CD14-positive monocyte (primary cell): Measurements from ENCODE around the gene SLC25A28. TPM values are rescaled to one million over a fixed set of nuclear protein-coding genes. Genes with fewer than 3 reads are reported as not detected.
A peak's percentile ranks its signal among the peaks of the same experiment; 100 is the strongest.

Experiments used
- DNase-seq, 3 donors: peaks; one replicate each; pipeline ENCODE4 v3.0.0-alpha.2; 2011 to 2022
- H2AFZ ChIP-seq: 2 replicates; pipeline ENCODE4 v1.6.0; 2012; ENCODE audit warnings: mild to moderate bottlenecking, low read depth, low read length, inconsistent platforms; ENCODE audit not compliant: insufficient read depth, poor library complexity, severe bottlenecking
- H3K27ac ChIP-seq, 2 donors: 1 replicate in 1 of 2; 2 replicates in 1 of 2; pipeline ENCODE4 v1.5.1; 2012 to 2013; ENCODE audit warnings: low read length in 2 of 2, control low read depth in 1 of 2, inconsistent platforms in 1 of 2, low read depth in 1 of 2, mild to moderate bottlenecking in 1 of 2
- H3K27me3 ChIP-seq, 2 donors: one replicate each; pipeline versions ENCODE4 v1.6.0 to v1.6.1; 2011 to 2013; ENCODE audit warnings: low read length in 2 of 2; ENCODE audit not compliant: control insufficient read depth in 2 of 2, insufficient read depth in 2 of 2
- H3K36me3 ChIP-seq, 2 donors: replicated peaks in 1 of 2; 1 replicate in 1 of 2; 2 replicates in 1 of 2; pipeline versions ENCODE4 v1.5.1 to v1.6.1; 2012 to 2013; ENCODE audit warnings: low read length in 2 of 2, control low read depth in 1 of 2, inconsistent platforms in 1 of 2, mild to moderate bottlenecking in 1 of 2; ENCODE audit not compliant: insufficient read depth in 2 of 2, control insufficient read depth in 1 of 2
- H3K4me1 ChIP-seq, 2 donors: 1 replicate in 1 of 2; 2 replicates in 1 of 2; pipeline versions ENCODE4 v1.5.1 to v1.6.1; 2012 to 2013; ENCODE audit warnings: low read length in 2 of 2, control low read depth in 1 of 2, inconsistent platforms in 1 of 2, mild to moderate bottlenecking in 1 of 2, moderate library complexity in 1 of 2; ENCODE audit not compliant: insufficient read depth in 2 of 2, control insufficient read depth in 1 of 2
- H3K4me2 ChIP-seq: replicated peaks from 2 replicates; pipeline ENCODE3; 2012; ENCODE audit warnings: low read length, moderate library complexity, mild to moderate bottlenecking; ENCODE audit not compliant: poor library complexity, severe bottlenecking; ENCODE audit errors: extremely low read depth
- H3K4me3 ChIP-seq, 3 experiments: fragments of 200-600 bp in 1 of 3; sonication (generic) in 1 of 3; replicated peaks in 1 of 3; 1 replicate in 2 of 3; 2 replicates in 1 of 3; pipeline ENCODE4 v1.5.1; 2011 to 2013; ENCODE audit warnings: low read length in 3 of 3, mild to moderate bottlenecking in 3 of 3, control low read depth in 2 of 3, low read depth in 2 of 3, inconsistent platforms in 1 of 3, moderate library complexity in 1 of 3
- H3K79me2 ChIP-seq: 2 replicates; pipeline ENCODE4 v1.6.0; 2012; ENCODE audit warnings: mild to moderate bottlenecking, control low read depth, inconsistent platforms, low read length, moderate library complexity; ENCODE audit not compliant: insufficient read depth
- H3K9ac ChIP-seq: 2 replicates; pipeline ENCODE4 v1.6.0; 2017; ENCODE audit warnings: low read length, mild to moderate bottlenecking; ENCODE audit not compliant: insufficient read depth, poor library complexity, severe bottlenecking
- H3K9me3 ChIP-seq, 2 donors: replicated peaks in 1 of 2; 1 replicate in 1 of 2; 2 replicates in 1 of 2; pipeline versions ENCODE4 v1.5.1 to v1.6.1; 2012 to 2013; ENCODE audit warnings: low read length in 2 of 2, control low read depth in 1 of 2; ENCODE audit not compliant: control insufficient read depth in 1 of 2, insufficient read depth in 1 of 2
- H4K20me1 ChIP-seq: 2 replicates; pipeline ENCODE4 v1.6.0; 2012; ENCODE audit warnings: mild to moderate bottlenecking, low read length, control low read depth, moderate library complexity; ENCODE audit not compliant: insufficient read depth
- H3K27ac Mint-ChIP-seq, 7 donors: one replicate each; pipeline ENCODE4 v1.8.0; 2020; ENCODE audit warnings: mild to moderate bottlenecking in 7 of 7, mixed read lengths in 7 of 7, moderate library complexity in 6 of 7, inconsistent platforms in 2 of 7
- H3K27me3 Mint-ChIP-seq, 3 donors: one replicate each; pipeline ENCODE4 v1.8.0; 2021 to 2022; ENCODE audit warnings: low read depth in 3 of 3, mild to moderate bottlenecking in 3 of 3, mixed read lengths in 3 of 3, moderate library complexity in 3 of 3, inconsistent platforms in 1 of 3
- H3K36me3 Mint-ChIP-seq, 2 donors: one replicate each; pipeline ENCODE4 v1.8.0; 2020; ENCODE audit warnings: mixed read lengths in 2 of 2, inconsistent platforms in 1 of 2, mild to moderate bottlenecking in 1 of 2
- H3K4me1 Mint-ChIP-seq: one replicate; pipeline ENCODE4 v1.8.0; 2020; ENCODE audit warnings: mild to moderate bottlenecking, mixed read lengths
- H3K4me3 Mint-ChIP-seq, 2 donors: one replicate each; pipeline ENCODE4 v1.8.0; 2020; ENCODE audit warnings: mild to moderate bottlenecking in 2 of 2, mixed read lengths in 2 of 2, moderate library complexity in 1 of 2
- H3K9me3 Mint-ChIP-seq, 7 donors: one replicate each; pipeline ENCODE4 v1.8.0; 2020 to 2022; ENCODE audit warnings: mixed read lengths in 7 of 7, mild to moderate bottlenecking in 6 of 7, moderate library complexity in 6 of 7, inconsistent platforms in 2 of 7
- WGBS: methylation state at CpG from one replicate; pipeline ENCODE4 v1.1.5; 2013; ENCODE audit warnings: missing lambda C conversion rate; ENCODE audit not compliant: insufficient coverage; 5-methylcytosine and 5-hydroxymethylcytosine counted together
- intact Hi-C, 2 donors: fragments of 100-400 bp; cut with micrococcal nuclease; formaldehyde crosslinking; loops; one replicate each; pipeline versions ENCODE4 v1.15.0 to v1.15.1; 2023
- polyA plus RNA-seq, 3 donors: library from polyadenylated mRNA; depleted of rRNA in 1 of 3; unstranded in 2 of 3; stranded (reverse) in 1 of 3; fragments of 300-500 nt in 2 of 3; fragments of >200 nt in 1 of 3; fragmentation: Illumina TruSeq in 2 of 3; gene quantifications; 1 replicate in 2 of 3; 2 replicates in 1 of 3; pipeline ENCODE4 v1.2.3, GENCODE V29; 2012 to 2021
- TF ChIP-seq, protein P1 (sequence below): fragments of 200-600 bp; IDR thresholded peaks from one replicate; pipeline ENCODE4 v1.8.0; 2022; ENCODE audit warnings: antibody characterized with exemption, mild to moderate bottlenecking

SLC25A28 gene
- polyA plus RNA-seq, 3 donors: 15.4 to 147 (median 15.5) TPM

DNA sequence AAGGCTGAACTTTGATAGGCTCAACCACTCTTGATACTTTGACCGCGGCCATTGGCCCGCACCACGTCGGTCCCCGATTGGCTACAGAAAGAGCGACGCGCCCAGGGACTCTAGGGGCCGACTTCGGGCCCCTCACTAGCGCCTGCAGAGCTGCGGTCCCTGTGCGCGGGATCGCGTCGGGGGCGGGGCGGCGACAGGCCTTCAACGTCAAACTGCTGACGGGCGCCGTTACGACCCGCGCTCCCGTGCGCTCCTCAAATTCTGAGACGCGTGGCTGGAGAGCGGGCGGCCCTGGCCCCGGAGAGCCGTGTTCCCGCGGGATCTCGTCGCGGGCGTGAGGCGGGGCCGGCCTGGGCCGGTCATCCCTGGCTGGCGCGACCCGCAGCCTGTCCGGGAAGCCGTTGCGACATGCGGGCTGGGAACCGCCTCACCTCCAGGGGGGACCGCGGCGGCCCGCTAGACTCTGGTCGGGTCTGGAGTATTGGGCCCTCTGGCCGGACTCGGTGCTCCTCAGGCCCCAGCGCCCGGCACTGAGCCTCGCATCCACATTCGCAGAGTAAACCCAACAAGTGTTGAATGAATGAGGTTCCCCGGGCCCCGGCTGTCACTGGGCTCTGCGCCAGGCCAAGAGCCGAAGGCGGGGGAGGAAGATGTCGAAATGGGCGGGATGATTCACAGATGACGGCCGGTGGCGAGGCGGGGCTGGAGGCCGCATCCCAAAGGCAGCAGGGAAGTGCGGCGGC is 643 bp upstream of the SLC25A28 start:
- peaks cover 30% of the 10 kb centered on the region for H4K20me1 ChIP-seq
- Mint-ChIP-seq H3K4me3 (peak overlapping the region; percentile 82 to 90), H3K27ac (peak overlapping the region; percentile 95 to 99 (median 98)), H3K27me3 (peaks cover 0 to 2% (median 0%) of the 10 kb centered on the region in 3 donors), H3K9me3 (peaks cover 0 to 3% (median 2%) of the 10 kb centered on the region in 7 donors), H3K4me1 (peaks cover 46% of the 10 kb centered on the region), H3K36me3 (peaks cover 0 to 5% of the 10 kb centered on the region in 2 donors)
- H3K4me2 ChIP-seq: peak overlapping the region; percentile 83
- no peaks in the 10 kb centered on the region for H3K27me3 ChIP-seq
- peaks cover 39% of the 10 kb centered on the region for H3K79me2 ChIP-seq
- H3K9ac ChIP-seq: peak overlapping the region; percentile 95
- H2AFZ ChIP-seq: peak overlapping the region; percentile 79
- peaks cover 0 to 14% of the 10 kb centered on the region in 2 donors for H3K36me3 ChIP-seq
- H3K4me3 ChIP-seq: peak overlapping the region; percentile 47 to 88 (median 60)
- intact Hi-C loops: loop anchor here (2.0 to 5.0 kb wide), 4 partner anchors 36 to 189 kb away; partner anchors contain the start of genes ENTPD7 (in 2 of the 2) and GOT1 (in 2 of the 2)
- TF ChIP-seq, protein P1, sequence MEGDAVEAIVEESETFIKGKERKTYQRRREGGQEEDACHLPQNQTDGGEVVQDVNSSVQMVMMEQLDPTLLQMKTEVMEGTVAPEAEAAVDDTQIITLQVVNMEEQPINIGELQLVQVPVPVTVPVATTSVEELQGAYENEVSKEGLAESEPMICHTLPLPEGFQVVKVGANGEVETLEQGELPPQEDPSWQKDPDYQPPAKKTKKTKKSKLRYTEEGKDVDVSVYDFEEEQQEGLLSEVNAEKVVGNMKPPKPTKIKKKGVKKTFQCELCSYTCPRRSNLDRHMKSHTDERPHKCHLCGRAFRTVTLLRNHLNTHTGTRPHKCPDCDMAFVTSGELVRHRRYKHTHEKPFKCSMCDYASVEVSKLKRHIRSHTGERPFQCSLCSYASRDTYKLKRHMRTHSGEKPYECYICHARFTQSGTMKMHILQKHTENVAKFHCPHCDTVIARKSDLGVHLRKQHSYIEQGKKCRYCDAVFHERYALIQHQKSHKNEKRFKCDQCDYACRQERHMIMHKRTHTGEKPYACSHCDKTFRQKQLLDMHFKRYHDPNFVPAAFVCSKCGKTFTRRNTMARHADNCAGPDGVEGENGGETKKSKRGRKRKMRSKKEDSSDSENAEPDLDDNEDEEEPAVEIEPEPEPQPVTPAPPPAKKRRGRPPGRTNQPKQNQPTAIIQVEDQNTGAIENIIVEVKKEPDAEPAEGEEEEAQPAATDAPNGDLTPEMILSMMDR: no peak
- peaks cover 38 to 58% of the 10 kb centered on the region in 2 donors for H3K4me1 ChIP-seq
- no peaks in the 10 kb centered on the region for H3K9me3 ChIP-seq
- WGBS: under 1% methylated on average over 78 of the region's 78 CpGs
- peak overlapping the region; percentile 95 to 99 for H3K27ac ChIP-seq
- DNase-seq: peak; percentile 92 to 97 (median 97)

DNA sequence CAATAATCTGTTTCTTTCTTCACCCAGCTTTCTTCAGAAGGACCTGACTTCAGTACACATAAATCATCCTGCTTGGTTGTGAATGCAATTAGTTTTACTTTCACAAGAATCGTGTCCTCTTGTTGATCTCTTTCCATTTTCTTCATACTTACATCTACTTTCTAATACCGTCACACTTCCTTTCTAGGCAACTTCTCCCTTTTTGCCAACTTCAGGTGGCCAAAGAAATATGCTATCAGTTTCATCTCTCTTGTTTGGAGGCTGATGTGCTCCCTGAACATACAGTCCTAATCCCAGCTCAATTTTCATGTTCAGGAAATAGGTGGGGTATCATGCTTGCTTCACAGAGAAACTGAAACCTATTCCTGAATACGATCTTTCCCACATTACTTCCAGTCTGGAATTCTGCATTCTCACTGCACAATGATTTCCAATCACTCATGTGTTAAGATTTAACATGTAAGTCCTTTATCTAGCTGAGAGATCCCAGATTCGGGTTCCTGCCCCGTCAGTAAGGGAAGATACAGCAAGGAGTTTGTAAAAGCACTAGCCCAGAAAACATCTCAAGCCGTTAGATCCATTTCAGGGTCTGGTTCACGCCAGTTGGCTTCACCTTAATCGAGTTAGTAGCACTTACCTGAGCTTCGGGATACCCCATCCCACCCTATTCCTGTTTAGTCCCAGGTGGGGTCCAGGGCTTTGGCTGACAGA is 994 bp downstream of the SLC25A28 start:
- intact Hi-C loops: loop anchor here in 1 of 2 donors (10.0 kb wide), 1 partner anchor 224 kb away; no protein-coding TSS in a partner anchor
- peaks cover 38 to 57% of the 10 kb centered on the region in 2 donors for H3K4me1 ChIP-seq
- peak overlapping the region; percentile 82 to 83 for H3K4me3 Mint-ChIP-seq

More for the DNA sequence above, 994 bp downstream of the SLC25A28 start:
- peaks cover 0 to 3% (median 2%) of the 10 kb centered on the region in 7 donors for H3K9me3 Mint-ChIP-seq
- H3K79me2 ChIP-seq: peaks cover 54% of the 10 kb centered on the region
- H3K4me3 ChIP-seq: peak overlapping the region; percentile 88 to 98 (median 96)
- H3K36me3 Mint-ChIP-seq: peaks cover 11 to 21% of the 10 kb centered on the region in 2 donors
- H3K4me1 Mint-ChIP-seq: peaks cover 51% of the 10 kb centered on the region
- peaks cover 46% of the 10 kb centered on the region for H4K20me1 ChIP-seq
- no peaks in the 10 kb centered on the region for H3K9me3 ChIP-seq
- H3K36me3 ChIP-seq: peaks cover under 1 to 30% of the 10 kb centered on the region in 2 donors
- peak overlapping the region; percentile 95 for H3K9ac ChIP-seq
- H3K27ac ChIP-seq: peak overlapping the region; percentile 82 to 95
- TF ChIP-seq, protein P1: no peak
- H3K27me3 ChIP-seq: no peaks in the 10 kb centered on the region
- peak overlapping the region; percentile 94 for H3K4me2 ChIP-seq
- peak; percentile 54 to 61 (median 60) for DNase-seq
- WGBS: 3% methylated on average over 8 of the region's 9 CpGs
- peak overlapping the region; percentile 93 to 98 (median 95) for H3K27ac Mint-ChIP-seq
- no peaks in the 10 kb centered on the region for H3K27me3 Mint-ChIP-seq
- peak overlapping the region; percentile 50 for H2AFZ ChIP-seq
